PFSK-1 (cell line): ENCODE measurements around the gene ARNT2.

Experiments
- FOXP2 ChIP-seq: optimal IDR thresholded peaks from 2 replicates; pipeline ENCODE3; 2011; ENCODE audit warnings: borderline replicate concordance, control low read depth, inconsistent platforms; ENCODE audit not compliant: insufficient read depth; ENCODE audit errors: extremely low read length, extremely low read depth
- POLR2AphosphoS5 ChIP-seq: IDR thresholded peaks from 2 replicates; pipeline ENCODE4 v1.6.1; 2012; ENCODE audit warnings: low read depth, mild to moderate bottlenecking, control low read depth, low read length, moderate library complexity
- REST ChIP-seq, 2 experiments: IDR thresholded peaks; 2 replicates each; pipeline versions ENCODE4 v1.6.1 to v1.8.0; 2011 to 2012; ENCODE audit warnings: low read depth in 2 of 2, low read length in 2 of 2, control low read depth in 1 of 2, inconsistent platforms in 1 of 2, mild to moderate bottlenecking in 1 of 2, moderate library complexity in 1 of 2; ENCODE audit not compliant: insufficient read depth in 1 of 2
- SIN3A ChIP-seq: IDR thresholded peaks from 2 replicates; pipeline ENCODE4 v1.6.1; 2012; ENCODE audit warnings: mild to moderate bottlenecking, low read length, moderate library complexity, borderline replicate concordance; ENCODE audit not compliant: insufficient read depth
- TAF1 ChIP-seq: IDR thresholded peaks from 2 replicates; pipeline ENCODE4 v1.6.1; 2012; ENCODE audit warnings: low read length, control low read depth, borderline replicate concordance; ENCODE audit not compliant: insufficient read depth

ARNT2 gene

GRCh38 chr15:80604583-80605575, 200.7 kb downstream of the ARNT2 start:
- TF ChIP-seq FOXP2 = no peak
- no peak for TF ChIP-seq REST (IDR thresholded peaks at IDR 0.05; ENCODE audit: insufficient read depth in 1 of 2, low read depth in 2 of 2, low read length in 2 of 2)
- no peak for TF ChIP-seq SIN3A
- TF ChIP-seq TAF1 = no peak
- no peak for TF ChIP-seq POLR2AphosphoS5

- TF ChIP-seq FOXP2 (no peak), TAF1 (no peak), POLR2AphosphoS5 (no peak), SIN3A (no peak), REST (IDR thresholded peaks at IDR 0.05; ENCODE audit: insufficient read depth in 1 of 2, low read depth in 2 of 2, low read length in 2 of 2) (no peak)
Observed at GRCh38 chr15:80605591-80606150, 201.5 kb downstream of the ARNT2 start.

GRCh38 chr15:80606511-80607071, 202.4 kb downstream of the ARNT2 start:
- no peak for TF ChIP-seq FOXP2
- TF ChIP-seq TAF1 = no peak
- TF ChIP-seq SIN3A = no peak
- no peak for TF ChIP-seq REST (IDR thresholded peaks at IDR 0.05; ENCODE audit: insufficient read depth in 1 of 2, low read depth in 2 of 2, low read length in 2 of 2)
- no peak for TF ChIP-seq POLR2AphosphoS5

- TF ChIP-seq SIN3A (no peak), TAF1 (no peak), FOXP2 (no peak), REST (IDR thresholded peaks at IDR 0.05; ENCODE audit: insufficient read depth in 1 of 2, low read depth in 2 of 2, low read length in 2 of 2) (no peak), POLR2AphosphoS5 (no peak)
Observed at GRCh38 chr15:80607287-80607980, 203.3 kb downstream of the ARNT2 start.
